ENCODE measurements around the gene CGB3.
"Not testable (repeated sequence)": the region's sequence is repeated elsewhere in the genome, so short reads cannot be mapped to it uniquely, and the experiment has no call there.

Gene CGB3

GRCh38 chr19:49024233-49024632 is at the start of gene CGB3:
Gene CGB3 (minus strand): TSS chr19:49024333. CDS start chr19:49023971, 362 bp downstream.
- not testable (repeated sequence) for FAIRE-seq

GRCh38 chr19:49071860-49072547 is 47.9 kb upstream of the CGB3 start:
- no peak for FAIRE-seq

- FAIRE-seq: no peak
Observed at GRCh38 chr19:49070416-49070815, 46.3 kb upstream of the CGB3 start.

- no peak for FAIRE-seq
Observed at GRCh38 chr19:49069026-49069425, 44.9 kb upstream of the CGB3 start.

- no peak for FAIRE-seq
Observed at GRCh38 chr19:49067554-49067953, 43.4 kb upstream of the CGB3 start.

- no peak for FAIRE-seq
Observed at GRCh38 chr19:49065905-49066512, 41.9 kb upstream of the CGB3 start.

GRCh38 chr19:49064768-49065611 is 40.9 kb upstream of the CGB3 start, which contains the start of gene NTF4:
Gene NTF4 (minus strand): TSS chr19:49064818. CDS start chr19:49061997, 2,821 bp downstream.
- no peak for FAIRE-seq

GRCh38 chr19:49064029-49064629 is 40.0 kb upstream of the CGB3 start:
- no peak for FAIRE-seq

- FAIRE-seq: no peak
Observed at GRCh38 chr19:49061445-49061844, 37.3 kb upstream of the CGB3 start.

- FAIRE-seq: no peak
Observed at GRCh38 chr19:49061000-49061399, 36.9 kb upstream of the CGB3 start.

- FAIRE-seq: no peak
Observed at GRCh38 chr19:49059053-49059452, 34.9 kb upstream of the CGB3 start.

GRCh38 chr19:49058562-49058961 is 34.4 kb upstream of the CGB3 start:
- no peak for FAIRE-seq

- no peak for FAIRE-seq
Observed at GRCh38 chr19:49057636-49058234, 33.6 kb upstream of the CGB3 start, which contains the start of gene CGB7. Gene CGB7 (minus strand): TSS chr19:49057749. CDS start chr19:49055375, 2,374 bp downstream.

GRCh38 chr19:49056902-49057596 is 32.9 kb upstream of the CGB3 start:
- FAIRE-seq: not testable (repeated sequence)

- FAIRE-seq: no peak
Observed at GRCh38 chr19:49056101-49056901, 32.2 kb upstream of the CGB3 start.

GRCh38 chr19:49050376-49051033 is 26.4 kb upstream of the CGB3 start:
- FAIRE-seq: not testable (repeated sequence)

GRCh38 chr19:49049834-49050233 is 25.7 kb upstream of the CGB3 start:
- not testable (repeated sequence) for FAIRE-seq

GRCh38 chr19:49049011-49049410 is 24.9 kb upstream of the CGB3 start, which contains the start of gene CGB8:
Gene CGB8 (minus strand): TSS chr19:49049111. CDS start chr19:49048739, 372 bp downstream.
- not testable (repeated sequence) for FAIRE-seq

- FAIRE-seq: not testable (repeated sequence)
Observed at GRCh38 chr19:49043548-49043947, 19.4 kb upstream of the CGB3 start, which contains the start of gene CGB5. Gene CGB5 (plus strand): TSS chr19:49043848. CDS start chr19:49044210, 362 bp downstream.

GRCh38 chr19:49042666-49043065 is 18.5 kb upstream of the CGB3 start:
- FAIRE-seq: not testable (repeated sequence)

All from TTC549 (cell line).